COR-L47 (cell line): Measurements from ENCODE around the gene TCAIM.

ENCODE experiments used
- DNase-seq: peaks from one replicate; lab custom pipeline; 2025; lab: John Stamatoyannopoulos, UW

TCAIM gene

GRCh38 chr3:44338010-44338827 lies at the start of gene TCAIM:
TCAIM (plus strand) TSS chr3:44338766; CDS start chr3:44354783, 16,017 bp downstream.
- peak; percentile 88 for DNase-seq

- DNase-seq: no peak
Observed at GRCh38 chr3:44289882-44290462, 48.6 kb upstream of the TCAIM start.

GRCh38 chr3:44292276-44292675 lies 46.3 kb upstream of the TCAIM start:
- DNase-seq: no peak

GRCh38 chr3:44292947-44293346 lies 45.6 kb upstream of the TCAIM start:
- DNase-seq: no peak

GRCh38 chr3:44297255-44297654 lies 41.3 kb upstream of the TCAIM start:
- DNase-seq: no peak

GRCh38 chr3:44301746-44302145 lies 36.8 kb upstream of the TCAIM start:
- no peak for DNase-seq

GRCh38 chr3:44309500-44309899 lies 29.1 kb upstream of the TCAIM start:
- no peak for DNase-seq

GRCh38 chr3:44318891-44319311 lies 19.7 kb upstream of the TCAIM start:
- DNase-seq: no peak

- no peak for DNase-seq
Observed at GRCh38 chr3:44321335-44321734, 17.2 kb upstream of the TCAIM start.

- DNase-seq: peak; percentile 28
Observed at GRCh38 chr3:44323341-44323955, 15.1 kb upstream of the TCAIM start.

- no peak for DNase-seq
Observed at GRCh38 chr3:44324584-44324983, 14.0 kb upstream of the TCAIM start.

- DNase-seq: no peak
Observed at GRCh38 chr3:44326019-44326418, 12.5 kb upstream of the TCAIM start.

- no peak for DNase-seq
Observed at GRCh38 chr3:44326515-44326914, 12.1 kb upstream of the TCAIM start.

- DNase-seq: no peak
Observed at GRCh38 chr3:44329946-44330345, 8.6 kb upstream of the TCAIM start.

GRCh38 chr3:44330444-44330843 lies 8.1 kb upstream of the TCAIM start:
- DNase-seq: no peak

GRCh38 chr3:44334326-44334725 lies 4.2 kb upstream of the TCAIM start:
- no peak for DNase-seq

GRCh38 chr3:44337248-44337785 lies 1.2 kb upstream of the TCAIM start:
- no peak for DNase-seq

GRCh38 chr3:44338828-44339127 lies 212 bp downstream of the TCAIM start:
- no peak for DNase-seq

- no peak for DNase-seq
Observed at GRCh38 chr3:44339181-44340057, 853 bp downstream of the TCAIM start.

GRCh38 chr3:44340058-44340395 lies 1.5 kb downstream of the TCAIM start:
- DNase-seq: no peak

- DNase-seq: no peak
Observed at GRCh38 chr3:44342176-44342790, 3.7 kb downstream of the TCAIM start.

GRCh38 chr3:44343421-44343820 lies 4.9 kb downstream of the TCAIM start:
- DNase-seq: no peak
